HepG2 (cell line): ENCODE results near the gene PTPRH. TPM values are rescaled to one million over a fixed set of nuclear protein-coding genes. Genes with fewer than 3 reads are reported as not detected.
A peak's percentile ranks its signal among the peaks of the same experiment; 100 is the strongest.

ENCODE experiments used
- ATAC-seq: fragments of 200-7000 bp; cut with Tn5 transposase; 3 replicates; pipeline ENCODE4 v1.9.1; 2020; ENCODE audit warnings: mild to moderate bottlenecking, moderate library complexity
- BruUV-seq: library from RNA; stranded (reverse); fragments of 400-500 nt; replicated peaks from 2 replicates; lab custom pipeline; 2021; lab: Mats Ljungman, UMichigan
- CTCF ChIA-PET: fragments of 300-600 bp; formaldehyde crosslinking; extraction: SDS; loops from one replicate; lab custom pipeline; 2021; ENCODE audit warnings: low total read pairs, inconsistent platforms, low intra/inter-chr PET ratio; lab: Yijun Ruan, JAX
- POLR2A ChIA-PET: fragments of 350-600 bp; sonication (Branson Sonifier 250); formaldehyde crosslinking; loops from one replicate; lab custom pipeline; 2020; ENCODE audit warnings: antibody characterized with exemption, inconsistent platforms; lab: Yijun Ruan, JAX
- DNase-seq: peaks from one replicate; pipeline ENCODE4 v3.0.0-alpha.2; 2015; ENCODE audit warnings: low spot score
- FAIRE-seq: peaks from 3 replicates; lab custom pipeline; 2011; peaks lifted over from hg19 to GRCh38; lab: Jason Lieb, UNC
- H2AFZ ChIP-seq: one replicate; pipeline ENCODE4 v1.6.1; 2011; ENCODE audit warnings: low read length, inconsistent platforms
- H3K27ac ChIP-seq: fragments of 300-600 bp; 3 replicates; pipeline ENCODE4 v1.8.0; 2011; ENCODE audit warnings: mixed run types, mild to moderate bottlenecking, mixed read lengths, low read length, inconsistent platforms; ENCODE audit not compliant: insufficient read depth; ENCODE audit errors: extremely low read length
- H3K27me3 ChIP-seq, 2 experiments: fragments of 200-600 bp in 1 of 2; 2 replicates in 1 of 2; 3 replicates in 1 of 2; pipeline versions ENCODE4 v1.6.0 to v1.8.0; 2011; ENCODE audit warnings: low read length in 2 of 2, mild to moderate bottlenecking in 2 of 2, moderate library complexity in 2 of 2, inconsistent platforms in 1 of 2; ENCODE audit not compliant: insufficient read depth in 2 of 2, control insufficient read depth in 1 of 2
- H3K36me3 ChIP-seq, 2 experiments: fragments of 200-600 bp in 1 of 2; replicated peaks in 1 of 2; 2 replicates in 1 of 2; 3 replicates in 1 of 2; pipeline versions ENCODE4 v1.5.1 to v1.8.0; 2011; ENCODE audit warnings: low read length in 2 of 2, inconsistent platforms in 1 of 2; ENCODE audit not compliant: insufficient read depth in 2 of 2, control insufficient read depth in 1 of 2
- H3K4me1 ChIP-seq: 2 replicates; pipeline ENCODE4 v1.5.1; 2012; ENCODE audit warnings: low read length, inconsistent platforms; ENCODE audit not compliant: insufficient read depth
- H3K4me2 ChIP-seq: 2 replicates; pipeline ENCODE4 v1.6.0; 2011; ENCODE audit warnings: low read depth, low read length, inconsistent platforms
- H3K4me3 ChIP-seq, 3 experiments: fragments of 200-600 bp in 1 of 3; sonication (generic), shearing (Covaris generic) in 1 of 3; replicated peaks in 1 of 3; 2 replicates each; pipeline ENCODE4 v1.5.1; 2011 to 2016; ENCODE audit warnings: low read length in 3 of 3, inconsistent platforms in 2 of 3, low read depth in 2 of 3, mild to moderate bottlenecking in 2 of 3, control low read depth in 1 of 3, mixed read lengths in 1 of 3; ENCODE audit not compliant: insufficient read depth in 1 of 3
- H3K79me2 ChIP-seq: one replicate; pipeline ENCODE4 v1.6.1; 2011; ENCODE audit warnings: low read length, inconsistent platforms; ENCODE audit not compliant: insufficient read depth
- H3K9ac ChIP-seq: 2 replicates; pipeline ENCODE4 v1.6.0; 2011; ENCODE audit warnings: mild to moderate bottlenecking, low read depth, low read length, inconsistent platforms; ENCODE audit not compliant: insufficient read depth
- H3K9me3 ChIP-seq: 2 replicates; pipeline ENCODE4 v1.5.1; 2012; ENCODE audit warnings: mild to moderate bottlenecking, low read length
- H4K20me1 ChIP-seq: 2 replicates; pipeline ENCODE4 v1.6.0; 2011; ENCODE audit warnings: inconsistent platforms, mild to moderate bottlenecking, low read length, moderate library complexity; ENCODE audit not compliant: insufficient read depth
- CBX5 ChIP-seq: sonication (generic); formaldehyde crosslinking; IDR thresholded peaks from 2 replicates; pipeline ENCODE4 v1.4.0; 2020; ENCODE audit warnings: missing genetic modification reagents, borderline replicate concordance
- HCFC1 ChIP-seq: fragments of 150-350 bp; IDR thresholded peaks from 2 replicates; pipeline ENCODE4 v1.6.1; 2014; ENCODE audit warnings: low read depth, low read length
- HNRNPK ChIP-seq: fragments of 200-400 bp; formaldehyde crosslinking; IDR thresholded peaks from 2 replicates; pipeline ENCODE4 v1.6.1; 2018; ENCODE audit warnings: low read length, low read depth, moderate library complexity, mild to moderate bottlenecking; ENCODE audit not compliant: poor library complexity, severe bottlenecking
- PCBP1 ChIP-seq: fragments of 200-400 bp; formaldehyde crosslinking; IDR thresholded peaks from 2 replicates; pipeline ENCODE4 v1.6.1; 2017; ENCODE audit warnings: mild to moderate bottlenecking, low read depth, low read length, borderline replicate concordance
- TEAD2 ChIP-seq: sonication (generic); formaldehyde crosslinking; IDR thresholded peaks from 2 replicates; pipeline ENCODE4 v1.9.0; 2021; ENCODE audit warnings: missing genetic modification reagents
- ZBTB49 ChIP-seq: sonication (generic); formaldehyde crosslinking; IDR thresholded peaks from 2 replicates; pipeline ENCODE4 v1.4.0; 2020; ENCODE audit warnings: missing genetic modification reagents, borderline replicate concordance
- ZFP41 ChIP-seq: sonication (generic); formaldehyde crosslinking; IDR thresholded peaks from 2 replicates; pipeline ENCODE4 v1.4.0; 2020; ENCODE audit warnings: mild to moderate bottlenecking, missing genetic modification reagents, borderline replicate concordance
- ZNF143 ChIP-seq: sonication (generic); formaldehyde crosslinking; IDR thresholded peaks from 2 replicates; pipeline ENCODE4 v1.4.0; 2020; ENCODE audit warnings: missing genetic modification reagents
- ZNF362 ChIP-seq: sonication (generic); formaldehyde crosslinking; IDR thresholded peaks from 2 replicates; pipeline ENCODE4 v1.4.0; 2020; ENCODE audit warnings: missing genetic modification reagents, mild to moderate bottlenecking, borderline replicate concordance
- ZNF768 ChIP-seq: sonication (generic); formaldehyde crosslinking; IDR thresholded peaks from 2 replicates; pipeline ENCODE4 v1.4.0; 2020; ENCODE audit warnings: missing genetic modification reagents
- ZNF839 ChIP-seq: sonication (generic); formaldehyde crosslinking; IDR thresholded peaks from 2 replicates; pipeline ENCODE4 v1.4.0; 2020; ENCODE audit warnings: missing genetic modification reagents, mild to moderate bottlenecking, borderline replicate concordance
- WGBS: methylation state at CpG from one replicate; pipeline ENCODE4 v1.1.6; 2017; ENCODE audit warnings: low lambda C conversion rate; 5-methylcytosine and 5-hydroxymethylcytosine counted together
- in situ Hi-C: cut with HindIII; loops from 2 replicates; pipeline ENCODE4 v1.10.0; 2017; ENCODE audit warnings: low pct_unique_long_range_greater_than_20kb; ENCODE audit not compliant: extremely low pct_ligation_motif_present
- intact Hi-C: fragments of 100-400 bp; cut with micrococcal nuclease; formaldehyde crosslinking; loops from one replicate; pipeline ENCODE4 v1.10.0; 2022; ENCODE audit not compliant: unreplicated experiment
- polyA plus RNA-seq, 8 experiments: library from polyadenylated mRNA; depleted of rRNA in 3 of 8; stranded (reverse) in 7 of 8; unstranded in 1 of 8; fragments of >200 nt; fragmentation: Illumina TruSeq in 4 of 8; extraction: Trizol in 4 of 8; gene quantifications; 2 replicates each; pipeline versions ENCODE4 v1.2.1 to v1.2.3, GENCODE V29; 2011 to 2016; ENCODE audit warnings: low read depth in 4 of 8, missing spikeins in 1 of 8, mixed read lengths in 1 of 8; ENCODE audit not compliant: insufficient read depth in 1 of 8
- total RNA-seq, 5 experiments: library from RNA; depleted of rRNA; stranded (reverse); fragments of >200 nt; fragmentation: Illumina TruSeq; extraction: Trizol; gene quantifications; 2 replicates each; pipeline ENCODE4 v1.2.3, GENCODE V29; 2016; ENCODE audit warnings: low read depth in 1 of 5

Gene PTPRH
- total and polyA plus RNA-seq, 2 of the 13 experiments (the other 11 are each of a cell fraction or from before 2014, with no cell fraction given), result 14.7 to 125 TPM

GRCh38 chr19:55134736-55135135 lies 74.6 kb downstream of the PTPRH start:
- intact Hi-C loops, result loop anchor here (5.0 kb wide), 1 partner anchor 252 kb away; no protein-coding TSS in a partner anchor
- no peaks in the 10 kb centered on the region for H3K79me2 ChIP-seq
- no peaks in the 10 kb centered on the region for H3K9me3 ChIP-seq
- H4K20me1 ChIP-seq, result no peaks in the 10 kb centered on the region
- WGBS, result 16% methylated on average over 3 of the region's 3 CpGs
- no peak for DNase-seq
- H2AFZ ChIP-seq, result no peak overlapping the region
- no peak overlapping the region for H3K4me3 ChIP-seq
- H3K4me1 ChIP-seq, result no peaks in the 10 kb centered on the region
- peak; percentile 97 for TF ChIP-seq HNRNPK
- peak; percentile 72; the same call in 1 of the 2 replicates for TF ChIP-seq PCBP1
- TF ChIP-seq ZNF839 (CRISPR knock-in tag), result no peak
- TF ChIP-seq, all 625 proteins: peak for 2
- no peak overlapping the region for H3K9ac ChIP-seq
- peaks cover 0 to 17% of the 10 kb centered on the region in 2 experiments; a peak in 1 of 5 replicates for H3K27me3 ChIP-seq
- no peaks in the 10 kb centered on the region for H3K36me3 ChIP-seq
- H3K4me2 ChIP-seq, result no peak overlapping the region
- FAIRE-seq (no peak), ATAC-seq (no peak)
- ChIA-PET POLR2A (no interaction called here), CTCF (no interaction called here)
- in situ Hi-C loops, result no loop called here
- H3K27ac ChIP-seq, result no peak overlapping the region
- no TSS peak for BruUV-seq

- intact Hi-C loops (loop anchor here (5.0 kb wide), 1 partner anchor 252 kb away; no protein-coding TSS in a partner anchor), in situ Hi-C loops (no loop called here)
- no peaks in the 10 kb centered on the region for H3K36me3 ChIP-seq
- H3K9ac ChIP-seq, result no peak overlapping the region
- H3K27ac ChIP-seq, result no peak overlapping the region
- WGBS, result 64% methylated on average over 19 of the region's 25 CpGs
- H3K4me1 ChIP-seq, result no peaks in the 10 kb centered on the region
- no peak overlapping the region for H2AFZ ChIP-seq
- peaks cover 0 to 23% of the 10 kb centered on the region in 2 experiments; a peak in 1 of 5 replicates for H3K27me3 ChIP-seq
- no peak overlapping the region for H3K4me2 ChIP-seq
- no peaks in the 10 kb centered on the region for H4K20me1 ChIP-seq
- no TSS peak for BruUV-seq
- ATAC-seq, result no peak
- H3K79me2 ChIP-seq, result no peaks in the 10 kb centered on the region
- ChIA-PET CTCF (interaction anchor here (1.2 to 1.6 kb wide), 2 partner anchors 35 to 46 kb away, joined by 4 to 9 read pairs; no protein-coding TSS in a partner anchor), POLR2A (interaction anchor here (0.7 kb wide), 1 partner anchor 16 kb away, joined by 4 read pairs; the partner anchor contains the start of gene PPP1R12C)
- no peak for FAIRE-seq
- no peak for DNase-seq
- TF ChIP-seq ZNF362 (CRISPR knock-in tag) (no peak), ZFP41 (CRISPR knock-in tag) (no peak), ZBTB49 (CRISPR knock-in tag) (no peak), ZNF143 (CRISPR knock-in tag) (no peak), TEAD2 (CRISPR knock-in tag) (no peak), CBX5 (CRISPR knock-in tag) (no peak), HCFC1 (no peak), ZNF768 (peak; percentile 97)
- no peaks in the 10 kb centered on the region for H3K9me3 ChIP-seq
- H3K4me3 ChIP-seq, result no peak overlapping the region
Measured at GRCh38 chr19:55133639-55134444, 75.5 kb downstream of the PTPRH start.
